Measurements from ENCODE around the gene SAP30BP. TPM values are rescaled to one million over a fixed set of nuclear protein-coding genes. Genes with fewer than 3 reads are reported as not detected.

SAP30BP gene
- total RNA-seq, 4 donors from 2014 or later: 67.0 to 104 (median 86.3) TPM

DNA sequence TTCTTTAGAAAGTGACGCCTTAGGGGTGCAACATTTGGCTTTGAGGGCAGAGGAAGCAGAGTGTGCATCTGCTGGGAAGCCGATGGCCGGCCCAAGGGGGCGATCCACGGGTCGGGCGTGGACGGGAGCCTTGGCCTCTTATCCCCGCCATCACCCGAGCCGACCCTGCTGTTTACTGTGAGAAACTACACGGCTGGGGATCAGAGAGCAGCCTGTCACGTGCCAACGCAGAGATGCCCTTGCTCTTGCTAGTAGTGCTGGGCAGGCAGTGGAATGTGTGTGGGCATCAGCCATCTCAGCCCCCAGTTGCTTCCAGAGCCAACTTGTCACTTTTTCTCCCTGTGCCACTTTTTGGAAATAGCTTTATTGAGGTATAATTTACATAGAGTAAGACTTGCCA lies 27.4 kb downstream of the SAP30BP start:
- TF ChIP-seq POLR2A (IDR thresholded peaks at IDR 0.05) (no peak), EP300 (IDR thresholded peaks at IDR 0.05) (no peak), POLR2AphosphoS5 (IDR thresholded peaks at IDR 0.05) (no peak)
- TF ChIP-seq, protein P1, sequence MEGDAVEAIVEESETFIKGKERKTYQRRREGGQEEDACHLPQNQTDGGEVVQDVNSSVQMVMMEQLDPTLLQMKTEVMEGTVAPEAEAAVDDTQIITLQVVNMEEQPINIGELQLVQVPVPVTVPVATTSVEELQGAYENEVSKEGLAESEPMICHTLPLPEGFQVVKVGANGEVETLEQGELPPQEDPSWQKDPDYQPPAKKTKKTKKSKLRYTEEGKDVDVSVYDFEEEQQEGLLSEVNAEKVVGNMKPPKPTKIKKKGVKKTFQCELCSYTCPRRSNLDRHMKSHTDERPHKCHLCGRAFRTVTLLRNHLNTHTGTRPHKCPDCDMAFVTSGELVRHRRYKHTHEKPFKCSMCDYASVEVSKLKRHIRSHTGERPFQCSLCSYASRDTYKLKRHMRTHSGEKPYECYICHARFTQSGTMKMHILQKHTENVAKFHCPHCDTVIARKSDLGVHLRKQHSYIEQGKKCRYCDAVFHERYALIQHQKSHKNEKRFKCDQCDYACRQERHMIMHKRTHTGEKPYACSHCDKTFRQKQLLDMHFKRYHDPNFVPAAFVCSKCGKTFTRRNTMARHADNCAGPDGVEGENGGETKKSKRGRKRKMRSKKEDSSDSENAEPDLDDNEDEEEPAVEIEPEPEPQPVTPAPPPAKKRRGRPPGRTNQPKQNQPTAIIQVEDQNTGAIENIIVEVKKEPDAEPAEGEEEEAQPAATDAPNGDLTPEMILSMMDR (IDR thresholded peaks at IDR 0.05): no peak
- H3K27ac ChIP-seq: peak overlapping the region; percentile 97
- H3K4me3 ChIP-seq: no peak overlapping the region
- H3K36me3 ChIP-seq: no peaks in the 10 kb centered on the region
- H3K4me1 ChIP-seq: peaks cover 100% of the 10 kb centered on the region
- H3K27me3 ChIP-seq: no peaks in the 10 kb centered on the region
- WGBS: 47% methylated on average over 9 of the region's 14 CpGs
- DNase-seq (ENCODE audit: low spot score in 2 of 2): no peak
- H3K9me3 ChIP-seq: no peaks in the 10 kb centered on the region

DNA sequence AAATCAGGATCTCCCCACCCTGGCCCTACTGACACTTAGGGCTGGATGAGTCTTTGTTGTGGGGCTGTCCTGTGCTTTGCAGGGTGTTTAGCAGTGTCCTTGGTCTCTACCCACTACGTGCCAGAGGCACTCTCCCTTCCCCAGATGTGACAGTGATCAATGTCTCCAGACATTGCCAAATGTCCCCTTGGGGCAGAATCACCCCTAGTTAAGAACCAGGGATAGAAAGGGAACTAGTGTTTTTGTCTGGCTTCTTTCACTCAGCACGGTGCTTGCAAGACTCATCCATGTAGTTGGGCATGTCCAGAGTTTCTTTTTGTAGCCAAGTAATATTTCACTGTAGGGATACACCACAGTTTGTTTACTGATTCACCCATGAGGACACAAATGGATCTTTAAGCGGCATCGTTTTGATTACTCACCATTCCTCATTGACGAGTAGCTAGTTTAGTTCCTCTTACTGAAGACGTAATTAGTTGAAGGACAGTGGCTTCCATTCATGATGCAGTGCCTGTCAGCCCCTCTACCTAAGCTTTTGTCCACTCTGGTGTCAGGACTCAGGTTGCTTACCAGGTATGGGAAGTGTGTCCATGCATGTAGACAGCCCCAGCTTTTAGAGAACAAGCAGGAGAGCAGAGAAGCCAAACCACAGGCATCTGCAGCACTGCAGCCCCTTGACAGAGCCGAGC lies 28.1 kb downstream of the SAP30BP start:
- peaks cover 100% of the 10 kb centered on the region for H3K4me1 ChIP-seq
- TF ChIP-seq EP300 (IDR thresholded peaks at IDR 0.05) (no peak), POLR2A (IDR thresholded peaks at IDR 0.05) (no peak), POLR2AphosphoS5 (IDR thresholded peaks at IDR 0.05) (peak in 1 of 3 donors; percentile 58)
- TF ChIP-seq, protein P1 (IDR thresholded peaks at IDR 0.05): no peak
- H3K4me3 ChIP-seq: no peak overlapping the region
- H3K9me3 ChIP-seq: no peaks in the 10 kb centered on the region
- peaks cover 7% of the 10 kb centered on the region for H3K36me3 ChIP-seq
- peak overlapping the region; percentile 97 for H3K27ac ChIP-seq
- 50% methylated on average over 6 of the region's 7 CpGs for WGBS
- H3K27me3 ChIP-seq: no peaks in the 10 kb centered on the region
- no peak for DNase-seq (ENCODE audit: low spot score in 2 of 2)

DNA sequence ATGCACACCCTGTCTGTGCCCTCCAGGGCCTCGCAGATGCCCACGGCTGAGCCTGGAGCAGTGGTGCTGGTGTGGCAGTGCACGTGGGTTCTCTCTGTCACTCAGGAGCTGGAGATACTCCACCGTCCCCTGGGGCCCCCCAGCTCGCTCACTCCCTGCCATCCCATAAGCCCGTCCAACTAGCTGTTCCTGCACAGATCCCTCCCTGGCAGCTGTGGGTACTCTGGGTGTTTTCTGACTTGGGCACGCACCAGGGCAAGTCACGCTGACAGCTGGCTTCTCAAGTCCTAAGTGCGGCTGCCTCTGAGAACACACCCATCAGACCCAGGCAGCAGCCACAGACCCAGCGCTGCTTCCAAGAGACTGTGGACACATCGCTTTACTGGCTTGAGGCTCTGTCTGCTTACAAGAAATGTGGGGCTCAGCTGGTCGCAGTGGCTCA lies 28.7 kb downstream of the SAP30BP start:
- Histone ChIP-seq H3K4me3 (no peak overlapping the region), H3K27ac (peak overlapping the region; percentile 97), H3K4me1 (peaks cover 100% of the 10 kb centered on the region), H3K27me3 (no peaks in the 10 kb centered on the region), H3K36me3 (peaks cover 12% of the 10 kb centered on the region), H3K9me3 (no peaks in the 10 kb centered on the region)
- peak in 1 of 2 donors; percentile 83 for DNase-seq (ENCODE audit: low spot score in 2 of 2)
- TF ChIP-seq POLR2A (IDR thresholded peaks at IDR 0.05) (no peak), POLR2AphosphoS5 (IDR thresholded peaks at IDR 0.05) (peak in 1 of 3 donors; percentile 67)
- 32% methylated on average over 4 of the region's 12 CpGs for WGBS

DNA sequence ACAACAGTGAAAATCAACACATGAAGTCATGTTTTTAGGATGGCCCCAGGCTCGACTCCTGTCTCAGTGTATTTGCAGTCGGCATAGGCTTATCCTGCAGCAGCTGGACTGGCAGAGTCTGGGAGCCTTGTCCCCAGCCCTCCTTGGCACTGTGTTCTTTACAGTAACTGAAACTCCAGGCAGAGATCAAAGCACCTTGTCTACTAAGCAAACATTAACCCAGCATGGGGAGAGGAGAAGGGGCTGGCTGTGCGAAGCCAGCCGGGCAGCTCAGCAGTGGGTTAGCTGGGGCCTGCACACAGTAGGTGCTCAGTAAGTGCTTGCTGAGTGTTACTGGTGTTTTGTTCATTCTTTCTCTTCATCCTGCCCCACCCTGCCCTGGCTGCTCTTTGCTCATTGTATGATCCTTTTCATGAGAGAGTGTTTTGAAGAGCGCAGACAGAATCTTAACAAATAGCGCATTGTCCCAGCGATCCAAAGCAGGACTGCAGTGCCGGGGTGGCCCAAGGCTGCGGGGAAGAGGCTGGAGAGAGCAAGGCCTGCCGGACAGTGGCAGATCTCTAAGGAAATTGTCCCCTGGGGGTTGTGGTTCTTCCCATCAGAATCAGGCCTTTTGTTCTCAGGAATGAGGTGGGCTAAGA lies 30.6 kb downstream of the SAP30BP start:
- peak in 1 of 2 donors; percentile 77 for DNase-seq (ENCODE audit: low spot score in 2 of 2)
- WGBS: 51% methylated on average over 10 of the region's 10 CpGs
- no peaks in the 10 kb centered on the region for H3K27me3 ChIP-seq
- H3K4me3 ChIP-seq: no peak overlapping the region
- no peaks in the 10 kb centered on the region for H3K9me3 ChIP-seq
- peaks cover 30% of the 10 kb centered on the region for H3K36me3 ChIP-seq
- H3K27ac ChIP-seq: peak overlapping the region; percentile 97
- H3K4me1 ChIP-seq: peaks cover 96% of the 10 kb centered on the region
- no peak for TF ChIP-seq POLR2A (IDR thresholded peaks at IDR 0.05)
- TF ChIP-seq, protein P1 (IDR thresholded peaks at IDR 0.05): no peak

DNA sequence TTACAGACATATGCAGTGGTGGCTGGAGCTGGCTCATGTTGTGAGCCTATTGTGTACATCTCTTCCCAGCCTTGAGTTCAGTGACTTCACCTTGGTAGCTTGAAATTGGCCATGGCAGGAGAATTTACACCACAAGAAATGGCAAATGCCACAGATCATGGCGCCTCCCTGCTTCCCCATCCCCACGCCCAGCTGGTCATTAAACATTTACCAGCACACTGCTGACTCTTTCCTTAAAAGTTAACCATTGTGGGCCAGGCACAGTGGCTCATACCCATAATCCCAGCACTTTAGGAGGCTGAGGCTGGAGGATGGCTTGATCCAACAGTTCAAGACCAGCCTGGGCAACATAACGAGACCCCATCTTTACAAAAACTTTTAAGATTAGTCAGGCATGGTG lies 31.5 kb downstream of the SAP30BP start:
- Histone ChIP-seq H3K36me3 (peaks cover 39% of the 10 kb centered on the region), H3K4me3 (no peak overlapping the region), H3K27ac (peak overlapping the region; percentile 97), H3K27me3 (no peaks in the 10 kb centered on the region), H3K9me3 (no peaks in the 10 kb centered on the region), H3K4me1 (peaks cover 87% of the 10 kb centered on the region)
- TF ChIP-seq POLR2AphosphoS5 (IDR thresholded peaks at IDR 0.05): no peak
- TF ChIP-seq POLR2A (IDR thresholded peaks at IDR 0.05): no peak
- TF ChIP-seq, protein P1 (IDR thresholded peaks at IDR 0.05): no peak
- WGBS: 83% methylated on average over 3 of the region's 3 CpGs
- no peak for DNase-seq (ENCODE audit: low spot score in 2 of 2)

Measured in suprapubic skin (tissue), 4 donors.